Measurements from ENCODE around the gene CACNA2D3. TPM values are rescaled to one million over a fixed set of nuclear protein-coding genes. Genes with fewer than 3 reads are reported as not detected.
"Not testable (repeated sequence)": the region's sequence is repeated elsewhere in the genome, so short reads cannot be mapped to it uniquely, and the experiment has no call there.

CACNA2D3 gene
- total RNA-seq, 1 experiment from 2014 or later, result not detected

- POLR2A ChIA-PET, result no interaction called here
- H3K4me3 Mint-ChIP-seq (ENCODE audit: unreplicated experiment), result no peak overlapping the region
- BruUV-seq (replicated peaks), result no TSS peak
Observed at GRCh38 chr3:55105647-55106046, 983.3 kb downstream of the CACNA2D3 start.

GRCh38 chr3:55107187-55107586 is 984.8 kb downstream of the CACNA2D3 start:
- Mint-ChIP-seq H3K4me1 (ENCODE audit: low read depth, unreplicated experiment) (no peaks in the 10 kb centered on the region), H3K27me3 (ENCODE audit: insufficient read depth, unreplicated experiment) (peaks cover 3% of the 10 kb centered on the region), H3K27ac (ENCODE audit: unreplicated experiment) (no peak overlapping the region), H3K36me3 (ENCODE audit: insufficient read depth, unreplicated experiment) (no peaks in the 10 kb centered on the region), H3K9me3 (ENCODE audit: unreplicated experiment) (no peaks in the 10 kb centered on the region), H3K4me3 (ENCODE audit: unreplicated experiment) (no peak overlapping the region)
- Histone ChIP-seq H3K4me3 (ENCODE audit: low read depth, low read length) (no peak overlapping the region), H3K9me3 (no peaks in the 10 kb centered on the region), H3K4me1 (no peaks in the 10 kb centered on the region), H3K36me3 (ENCODE audit: control insufficient read depth, insufficient read depth, low read length) (no peaks in the 10 kb centered on the region), H3K27me3 (replicated peaks; ENCODE audit: control insufficient read depth, insufficient read depth, low read length) (no peaks in the 10 kb centered on the region)
- intact Hi-C loops (cut with micrococcal nuclease; ENCODE audit: unreplicated experiment), result no loop called here
- DNase-seq, result no peak
- BruUV-seq (replicated peaks), result no TSS peak
- CTCF ChIA-PET, result no interaction called here
- TF ChIP-seq, protein P1, sequence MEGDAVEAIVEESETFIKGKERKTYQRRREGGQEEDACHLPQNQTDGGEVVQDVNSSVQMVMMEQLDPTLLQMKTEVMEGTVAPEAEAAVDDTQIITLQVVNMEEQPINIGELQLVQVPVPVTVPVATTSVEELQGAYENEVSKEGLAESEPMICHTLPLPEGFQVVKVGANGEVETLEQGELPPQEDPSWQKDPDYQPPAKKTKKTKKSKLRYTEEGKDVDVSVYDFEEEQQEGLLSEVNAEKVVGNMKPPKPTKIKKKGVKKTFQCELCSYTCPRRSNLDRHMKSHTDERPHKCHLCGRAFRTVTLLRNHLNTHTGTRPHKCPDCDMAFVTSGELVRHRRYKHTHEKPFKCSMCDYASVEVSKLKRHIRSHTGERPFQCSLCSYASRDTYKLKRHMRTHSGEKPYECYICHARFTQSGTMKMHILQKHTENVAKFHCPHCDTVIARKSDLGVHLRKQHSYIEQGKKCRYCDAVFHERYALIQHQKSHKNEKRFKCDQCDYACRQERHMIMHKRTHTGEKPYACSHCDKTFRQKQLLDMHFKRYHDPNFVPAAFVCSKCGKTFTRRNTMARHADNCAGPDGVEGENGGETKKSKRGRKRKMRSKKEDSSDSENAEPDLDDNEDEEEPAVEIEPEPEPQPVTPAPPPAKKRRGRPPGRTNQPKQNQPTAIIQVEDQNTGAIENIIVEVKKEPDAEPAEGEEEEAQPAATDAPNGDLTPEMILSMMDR (IDR thresholded peaks at IDR 0.05; ENCODE audit: insufficient read depth in 1 of 2, low read depth in 1 of 2, low read length in 1 of 2, severe bottlenecking in 1 of 2, unreplicated experiment in 1 of 2), result no peak
- POLR2A ChIA-PET, result no interaction called here

More at GRCh38 chr3:55105647-55106046, 983.3 kb downstream of the CACNA2D3 start:
- no peaks in the 10 kb centered on the region for H3K36me3 ChIP-seq (ENCODE audit: control insufficient read depth, insufficient read depth, low read length)
- H3K4me1 Mint-ChIP-seq (ENCODE audit: low read depth, unreplicated experiment), result no peaks in the 10 kb centered on the region
- H3K27me3 ChIP-seq (replicated peaks; ENCODE audit: control insufficient read depth, insufficient read depth, low read length), result no peaks in the 10 kb centered on the region
- no peak for DNase-seq
- H3K4me3 ChIP-seq (ENCODE audit: low read depth, low read length), result no peak overlapping the region
- H3K4me1 ChIP-seq, result no peaks in the 10 kb centered on the region
- H3K9me3 Mint-ChIP-seq (ENCODE audit: unreplicated experiment), result no peaks in the 10 kb centered on the region
- peaks cover 3% of the 10 kb centered on the region for H3K27me3 Mint-ChIP-seq (ENCODE audit: insufficient read depth, unreplicated experiment)
- no peaks in the 10 kb centered on the region for H3K36me3 Mint-ChIP-seq (ENCODE audit: insufficient read depth, unreplicated experiment)
- CTCF ChIA-PET, result no interaction called here
- intact Hi-C loops (cut with micrococcal nuclease; ENCODE audit: unreplicated experiment), result no loop called here
- TF ChIP-seq, protein P1 (IDR thresholded peaks at IDR 0.05; ENCODE audit: insufficient read depth in 1 of 2, low read depth in 1 of 2, low read length in 1 of 2, severe bottlenecking in 1 of 2, unreplicated experiment in 1 of 2), result no peak
- H3K9me3 ChIP-seq, result no peaks in the 10 kb centered on the region
- H3K27ac Mint-ChIP-seq (ENCODE audit: unreplicated experiment), result no peak overlapping the region

DNA sequence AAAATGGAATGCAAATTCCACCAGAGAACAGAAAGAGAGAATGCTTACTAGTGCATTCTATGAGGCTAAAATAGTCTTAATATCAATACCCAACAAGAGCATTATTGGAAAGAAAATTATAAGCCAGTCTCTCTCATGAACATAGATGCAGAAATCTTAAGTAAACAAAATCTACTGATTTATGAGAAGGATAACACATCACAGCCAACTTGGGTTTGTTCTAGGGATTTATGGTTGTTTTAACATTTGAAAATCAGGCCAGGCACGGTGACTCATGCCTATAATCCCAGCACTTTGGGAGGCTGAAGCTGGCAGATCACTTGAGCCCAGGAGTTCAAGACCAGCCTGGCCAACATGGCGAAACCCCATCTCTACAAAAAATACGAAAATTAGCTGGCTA is 989.6 kb downstream of the CACNA2D3 start:
- H3K4me1 ChIP-seq; H3K9me3 Mint-ChIP-seq (ENCODE audit: unreplicated experiment); H3K27me3 Mint-ChIP-seq (ENCODE audit: insufficient read depth, unreplicated experiment); H3K27ac Mint-ChIP-seq (ENCODE audit: unreplicated experiment); H3K36me3 Mint-ChIP-seq (ENCODE audit: insufficient read depth, unreplicated experiment); H3K4me3 ChIP-seq (ENCODE audit: low read depth, low read length); H3K27me3 ChIP-seq (replicated peaks; ENCODE audit: control insufficient read depth, insufficient read depth, low read length); DNase-seq; POLR2A ChIA-PET; H3K36me3 ChIP-seq (ENCODE audit: control insufficient read depth, insufficient read depth, low read length); CTCF ChIA-PET; H3K4me3 Mint-ChIP-seq (ENCODE audit: unreplicated experiment); H3K9me3 ChIP-seq; H3K4me1 Mint-ChIP-seq (ENCODE audit: low read depth, unreplicated experiment); intact Hi-C loops (cut with micrococcal nuclease; ENCODE audit: unreplicated experiment); BruUV-seq (replicated peaks): not testable (repeated sequence)

DNA sequence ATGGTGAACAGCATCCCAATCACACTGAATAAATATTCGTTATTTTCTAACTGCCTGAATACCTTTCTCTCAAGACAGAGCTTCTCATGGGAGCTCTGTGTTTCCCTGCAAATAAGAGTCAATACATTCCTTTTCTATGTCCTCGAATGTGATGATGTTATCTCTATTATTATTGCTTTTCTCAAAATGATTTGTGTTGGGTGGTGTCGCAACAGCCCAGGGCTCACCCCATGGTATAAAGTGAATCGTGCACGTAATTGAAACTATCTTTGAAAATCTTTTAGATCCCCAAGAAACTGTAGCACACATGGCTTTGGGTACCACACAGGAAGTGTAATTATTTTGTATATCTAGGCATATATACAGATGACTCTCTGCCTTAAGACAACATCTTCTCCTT is 996.1 kb downstream of the CACNA2D3 start:
- no peaks in the 10 kb centered on the region for H3K9me3 ChIP-seq
- Mint-ChIP-seq H3K27ac (ENCODE audit: unreplicated experiment) (no peak overlapping the region), H3K27me3 (ENCODE audit: insufficient read depth, unreplicated experiment) (peaks cover 9% of the 10 kb centered on the region), H3K4me3 (ENCODE audit: unreplicated experiment) (no peak overlapping the region), H3K36me3 (ENCODE audit: insufficient read depth, unreplicated experiment) (no peaks in the 10 kb centered on the region), H3K4me1 (ENCODE audit: low read depth, unreplicated experiment) (no peaks in the 10 kb centered on the region), H3K9me3 (ENCODE audit: unreplicated experiment) (no peaks in the 10 kb centered on the region)
- POLR2A ChIA-PET, result no interaction called here
- no peak for DNase-seq
- CTCF ChIA-PET, result no interaction called here
- H3K4me3 ChIP-seq (ENCODE audit: low read depth, low read length), result no peak overlapping the region
- H3K4me1 ChIP-seq, result no peaks in the 10 kb centered on the region
- intact Hi-C loops (cut with micrococcal nuclease; ENCODE audit: unreplicated experiment), result no loop called here
- no TSS peak for BruUV-seq (replicated peaks)
- TF ChIP-seq, protein P1 (IDR thresholded peaks at IDR 0.05; ENCODE audit: insufficient read depth in 1 of 2, low read depth in 1 of 2, low read length in 1 of 2, severe bottlenecking in 1 of 2, unreplicated experiment in 1 of 2), result no peak
- no peaks in the 10 kb centered on the region for H3K36me3 ChIP-seq (ENCODE audit: control insufficient read depth, insufficient read depth, low read length)
- H3K27me3 ChIP-seq (replicated peaks; ENCODE audit: control insufficient read depth, insufficient read depth, low read length), result no peaks in the 10 kb centered on the region

Data from Caco-2 (cell line).